HG02571 (cell line): ENCODE data around the gene RPUSD1.

Experiments used
- ATAC-seq: cut with Tn5 transposase; IDR thresholded peaks from one replicate; pipeline ENCODE4 v1.9.1; 2021; ENCODE audit warnings: mild to moderate bottlenecking, moderate library complexity; ENCODE audit not compliant: unreplicated experiment

Gene RPUSD1

DNA sequence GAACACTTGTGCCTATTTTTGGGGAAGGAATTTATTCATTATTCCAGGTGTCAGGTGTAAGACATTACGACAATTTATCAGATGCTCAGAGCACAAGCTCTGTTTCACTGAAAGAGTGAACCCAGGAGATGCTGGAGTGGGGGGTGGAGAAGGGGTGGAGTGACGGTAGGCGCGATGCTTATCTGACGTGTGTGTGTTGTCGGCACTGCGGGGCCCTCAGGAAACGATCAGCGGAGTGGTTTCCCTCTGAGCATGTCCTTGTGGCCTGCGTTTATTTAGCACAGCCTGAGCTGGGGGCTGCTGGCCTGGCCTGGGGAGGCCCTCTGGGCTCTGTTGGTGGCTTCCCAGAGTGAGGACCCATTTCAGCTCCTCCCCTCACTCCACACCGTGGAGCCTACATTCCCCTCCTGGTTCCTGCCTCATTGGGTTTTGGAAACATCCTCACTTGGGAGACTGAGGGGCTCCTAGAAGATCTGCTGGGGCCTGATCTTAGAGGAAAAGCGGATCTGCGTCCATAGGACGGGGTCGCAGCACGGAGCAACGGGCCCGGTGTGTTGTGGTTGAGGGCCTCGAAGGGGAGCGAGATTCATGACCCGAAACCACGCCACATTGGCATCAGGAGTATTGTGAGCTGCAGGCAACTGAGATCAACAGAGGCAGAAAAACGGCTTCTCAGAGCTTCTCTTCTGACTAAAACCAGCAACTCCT is 31.3 kb upstream of the RPUSD1 start:
- no peak for ATAC-seq

DNA sequence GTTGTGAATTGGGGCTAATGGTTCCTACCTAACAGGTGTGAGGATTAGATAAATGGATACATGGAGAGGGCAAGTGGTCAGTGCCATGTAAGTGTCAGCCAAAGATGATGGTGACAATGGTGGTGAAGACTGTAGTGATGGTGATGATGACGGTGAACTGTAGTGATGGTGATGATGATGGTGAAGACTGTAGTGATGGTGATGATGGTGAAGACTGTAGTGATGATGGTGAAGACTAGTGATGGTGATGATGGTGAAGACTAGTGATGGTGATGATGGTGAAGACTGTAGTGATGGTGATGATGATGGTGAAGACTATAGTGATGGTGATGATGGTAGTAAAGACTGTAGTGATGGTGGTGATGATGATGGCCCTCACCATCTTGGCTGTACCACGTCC is 30.4 kb upstream of the RPUSD1 start:
- no peak for ATAC-seq

DNA sequence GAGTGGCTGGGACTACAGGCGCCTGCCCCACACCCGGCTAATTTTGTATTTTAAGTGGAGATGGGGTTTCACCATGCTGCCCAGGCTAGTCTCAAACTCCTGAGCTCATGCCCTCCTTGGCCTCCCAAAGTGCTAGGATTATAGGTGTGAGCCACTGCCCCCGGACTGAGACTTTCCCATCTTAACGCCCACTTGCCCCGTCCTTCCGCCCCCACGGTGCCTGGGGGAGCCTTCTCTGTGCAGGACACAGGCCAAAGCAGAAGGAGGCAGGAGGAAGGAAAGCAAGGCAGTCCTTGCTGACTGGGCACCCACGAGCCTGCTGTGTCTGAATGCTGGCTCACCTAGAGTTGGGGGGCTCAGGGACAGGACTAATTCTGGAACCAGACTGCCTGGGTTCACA is 30.0 kb upstream of the RPUSD1 start:
- no peak for ATAC-seq

GRCh38 chr16:817001-817906 is 29.1 kb upstream of the RPUSD1 start:
- no peak for ATAC-seq

GRCh38 chr16:815861-816260 is 27.7 kb upstream of the RPUSD1 start:
- ATAC-seq = no peak

- ATAC-seq = no peak
Measured at GRCh38 chr16:814974-815373, 26.8 kb upstream of the RPUSD1 start.

GRCh38 chr16:813916-814412 is 25.8 kb upstream of the RPUSD1 start:
- ATAC-seq = no peak

DNA sequence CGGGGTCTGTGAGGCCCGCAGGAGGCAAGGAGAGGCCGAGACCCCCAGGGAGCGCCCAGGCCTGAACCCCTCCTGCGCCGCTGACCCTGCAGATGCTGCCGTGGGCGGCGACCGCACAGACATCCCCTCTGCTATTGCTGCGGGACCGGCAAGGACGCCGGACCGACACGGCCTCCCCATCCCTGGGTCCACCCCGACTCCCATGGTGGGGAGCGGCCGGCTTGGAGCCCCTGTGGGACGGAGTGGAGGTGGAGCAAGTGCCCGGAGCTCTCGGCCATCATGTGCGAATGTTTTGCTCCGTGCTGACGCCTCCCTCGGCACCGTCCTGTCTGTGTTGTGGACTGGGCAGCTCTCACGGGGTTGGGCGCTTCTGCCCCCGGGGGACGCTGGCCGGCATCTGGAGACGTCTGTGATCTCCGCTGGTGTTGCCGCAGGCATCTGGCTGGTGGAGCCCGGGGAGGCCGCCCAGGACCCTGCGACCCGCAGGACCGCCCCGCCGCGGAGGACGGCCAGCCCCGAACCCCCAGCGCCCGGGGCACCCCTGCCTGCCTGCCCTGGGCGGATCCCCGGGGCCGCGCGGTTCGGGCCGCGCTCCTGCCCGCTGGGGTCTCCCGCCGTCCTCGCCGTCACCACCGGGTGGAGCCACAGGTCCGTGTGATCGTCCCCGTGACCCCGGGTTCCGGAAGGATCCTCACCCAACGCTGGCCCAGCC is 25.2 kb upstream of the RPUSD1 start:
- no peak for ATAC-seq

DNA sequence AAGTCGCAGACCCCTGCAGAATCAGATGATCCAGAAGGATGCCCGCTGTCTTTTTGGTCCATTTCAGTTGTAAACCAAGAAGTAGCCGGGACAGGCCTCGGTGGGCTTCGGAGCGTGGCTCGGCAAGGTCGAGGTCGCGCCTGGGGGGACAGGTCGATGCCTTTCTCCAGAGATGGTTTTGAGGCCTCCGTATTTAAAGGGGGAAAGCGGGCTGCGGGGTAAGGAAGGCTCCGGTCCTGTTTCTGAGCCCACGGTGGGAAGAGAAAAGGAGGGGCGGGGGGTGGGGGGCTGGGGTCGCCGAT is 19.9 kb upstream of the RPUSD1 start:
- no peak for ATAC-seq

GRCh38 chr16:807347-808084 is 19.3 kb upstream of the RPUSD1 start:
- peak; percentile 85 for ATAC-seq

GRCh38 chr16:805474-805873 is 17.3 kb upstream of the RPUSD1 start:
- no peak for ATAC-seq

DNA sequence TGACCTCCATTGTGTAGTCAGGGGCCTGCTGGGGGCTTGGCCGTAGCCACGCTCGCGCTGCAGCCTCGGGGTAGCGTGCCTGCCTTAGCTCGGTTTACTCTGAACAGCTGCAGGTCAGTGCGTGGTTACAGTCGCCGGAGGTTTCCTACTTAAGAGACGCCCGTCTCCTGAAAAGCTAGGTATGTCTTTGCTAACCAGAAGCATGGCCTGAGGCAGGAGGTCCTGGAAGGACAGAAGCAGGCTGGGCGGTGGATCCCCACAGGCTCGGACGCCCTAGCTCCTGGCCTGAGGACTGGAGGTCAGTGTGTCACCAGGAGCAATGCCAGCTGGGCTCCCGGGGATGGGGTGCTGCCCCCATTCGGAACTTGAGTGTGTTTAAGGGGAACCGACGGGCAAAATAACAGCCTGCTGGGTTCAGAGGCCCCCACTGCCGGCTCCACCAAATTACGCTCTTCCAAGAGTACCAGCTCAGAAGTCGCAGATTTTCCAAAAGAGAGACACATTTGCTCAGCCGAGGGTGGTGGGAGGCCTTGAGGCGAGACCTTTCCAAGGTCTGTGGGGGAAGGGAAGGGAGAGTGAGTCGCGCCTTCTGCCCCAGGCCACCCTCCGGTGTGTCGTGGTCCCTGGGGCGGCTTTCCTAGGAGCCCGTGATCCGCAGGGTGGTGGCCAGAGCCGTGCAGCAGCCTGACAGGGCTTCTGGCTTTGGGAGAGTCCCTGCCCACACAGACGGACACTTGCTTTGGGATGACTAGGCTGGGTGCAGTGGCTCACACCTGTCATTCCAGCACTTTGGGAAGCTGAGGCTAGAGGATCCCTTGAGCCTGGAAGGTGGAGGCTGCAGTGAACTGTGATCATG is 16.2 kb upstream of the RPUSD1 start:
- ATAC-seq = no peak

DNA sequence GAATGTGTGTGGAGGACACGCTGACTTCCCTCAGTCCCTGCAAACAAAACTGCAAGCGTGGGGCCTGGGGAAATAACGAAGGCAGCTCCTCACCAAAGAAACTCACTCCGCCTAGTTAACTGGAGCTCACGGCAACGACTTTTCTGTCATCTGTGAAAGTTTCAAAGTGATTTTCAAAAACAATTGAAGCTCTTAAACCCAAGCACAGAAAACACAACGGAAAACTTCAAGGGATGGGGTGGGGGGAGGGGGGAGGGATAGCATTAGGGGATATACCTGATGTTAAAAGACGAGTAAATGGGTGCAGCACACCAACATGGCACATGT is 15.5 kb upstream of the RPUSD1 start:
- no peak for ATAC-seq

- no peak for ATAC-seq
Measured at GRCh38 chr16:802914-803753, 15.0 kb upstream of the RPUSD1 start.

GRCh38 chr16:802461-802860 is 14.3 kb upstream of the RPUSD1 start:
- ATAC-seq = no peak

GRCh38 chr16:801584-802363 is 13.6 kb upstream of the RPUSD1 start:
- ATAC-seq = no peak

GRCh38 chr16:800834-801511 is 12.8 kb upstream of the RPUSD1 start:
- ATAC-seq = no peak
